Bronchial epithelial cell (primary cell): ENCODE data around the gene WDR89. TPM values are rescaled to one million over a fixed set of nuclear protein-coding genes. Genes with fewer than 3 reads are reported as not detected.

Experiments used
- DNase-seq: peaks from one replicate; pipeline ENCODE4 v3.0.0-alpha.2; 2010; ENCODE audit warnings: low read depth
- FAIRE-seq: peaks from 2 replicates; lab custom pipeline; 2011; peaks lifted over from hg19 to GRCh38; lab: Jason Lieb, UNC
- H3K27me3 ChIP-seq: 2 replicates; pipeline ENCODE4 v1.5.1; 2011; ENCODE audit warnings: low read length; ENCODE audit not compliant: control insufficient read depth, insufficient read depth
- H3K36me3 ChIP-seq: 2 replicates; pipeline ENCODE4 v1.5.1; 2011; ENCODE audit warnings: low read length; ENCODE audit not compliant: control insufficient read depth, insufficient read depth
- H3K4me3 ChIP-seq: 2 replicates; pipeline ENCODE4 v1.5.1; 2011; ENCODE audit warnings: mild to moderate bottlenecking, low read depth, low read length, control low read depth
- total RNA-seq: library from RNA; depleted of rRNA; stranded (reverse); fragments of >200 nt; gene quantifications from 2 replicates; pipeline ENCODE4 v1.2.1, GENCODE V29; 2014
- TF ChIP-seq, protein P1 (sequence below): IDR thresholded peaks from 2 replicates; pipeline ENCODE4 v1.5.1; 2011; ENCODE audit warnings: mild to moderate bottlenecking, moderate library complexity, low read length, control low read depth, inconsistent platforms; ENCODE audit not compliant: insufficient read depth, severe bottlenecking

WDR89 gene
- total RNA-seq, 1 donor from 2014 or later = 20.0 TPM

GRCh38 chr14:63672417-63673180, 30.9 kb upstream of the WDR89 start:
- H3K27me3 ChIP-seq = no peaks in the 10 kb centered on the region
- TF ChIP-seq, protein P1, sequence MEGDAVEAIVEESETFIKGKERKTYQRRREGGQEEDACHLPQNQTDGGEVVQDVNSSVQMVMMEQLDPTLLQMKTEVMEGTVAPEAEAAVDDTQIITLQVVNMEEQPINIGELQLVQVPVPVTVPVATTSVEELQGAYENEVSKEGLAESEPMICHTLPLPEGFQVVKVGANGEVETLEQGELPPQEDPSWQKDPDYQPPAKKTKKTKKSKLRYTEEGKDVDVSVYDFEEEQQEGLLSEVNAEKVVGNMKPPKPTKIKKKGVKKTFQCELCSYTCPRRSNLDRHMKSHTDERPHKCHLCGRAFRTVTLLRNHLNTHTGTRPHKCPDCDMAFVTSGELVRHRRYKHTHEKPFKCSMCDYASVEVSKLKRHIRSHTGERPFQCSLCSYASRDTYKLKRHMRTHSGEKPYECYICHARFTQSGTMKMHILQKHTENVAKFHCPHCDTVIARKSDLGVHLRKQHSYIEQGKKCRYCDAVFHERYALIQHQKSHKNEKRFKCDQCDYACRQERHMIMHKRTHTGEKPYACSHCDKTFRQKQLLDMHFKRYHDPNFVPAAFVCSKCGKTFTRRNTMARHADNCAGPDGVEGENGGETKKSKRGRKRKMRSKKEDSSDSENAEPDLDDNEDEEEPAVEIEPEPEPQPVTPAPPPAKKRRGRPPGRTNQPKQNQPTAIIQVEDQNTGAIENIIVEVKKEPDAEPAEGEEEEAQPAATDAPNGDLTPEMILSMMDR = no peak
- no peak for FAIRE-seq
- DNase-seq = peak; percentile 12
- no peaks in the 10 kb centered on the region for H3K36me3 ChIP-seq
- H3K4me3 ChIP-seq = no peak overlapping the region

DNA sequence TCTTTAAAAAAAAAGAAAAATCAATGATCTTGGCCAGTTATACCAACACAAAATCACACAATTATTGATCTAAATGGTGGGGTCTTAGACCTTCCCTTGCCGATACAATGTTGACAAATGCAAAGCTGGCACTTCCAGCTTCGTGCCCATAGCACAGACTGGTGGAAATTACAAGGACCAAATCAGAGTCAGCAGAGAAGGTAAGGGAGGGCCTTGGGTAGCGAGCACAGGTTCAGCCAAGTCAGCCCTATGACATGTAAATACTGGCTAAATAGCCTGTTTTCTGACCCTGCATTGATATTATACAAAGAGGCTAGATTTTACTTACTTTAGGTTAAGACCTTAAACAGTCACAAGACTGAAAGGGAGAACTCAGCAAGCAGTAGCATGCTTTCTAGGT, 30.3 kb upstream of the WDR89 start:
- Histone ChIP-seq H3K36me3 (no peaks in the 10 kb centered on the region), H3K4me3 (no peak overlapping the region), H3K27me3 (no peaks in the 10 kb centered on the region)
- no peak for DNase-seq
- FAIRE-seq = no peak
- TF ChIP-seq, protein P1 = no peak

DNA sequence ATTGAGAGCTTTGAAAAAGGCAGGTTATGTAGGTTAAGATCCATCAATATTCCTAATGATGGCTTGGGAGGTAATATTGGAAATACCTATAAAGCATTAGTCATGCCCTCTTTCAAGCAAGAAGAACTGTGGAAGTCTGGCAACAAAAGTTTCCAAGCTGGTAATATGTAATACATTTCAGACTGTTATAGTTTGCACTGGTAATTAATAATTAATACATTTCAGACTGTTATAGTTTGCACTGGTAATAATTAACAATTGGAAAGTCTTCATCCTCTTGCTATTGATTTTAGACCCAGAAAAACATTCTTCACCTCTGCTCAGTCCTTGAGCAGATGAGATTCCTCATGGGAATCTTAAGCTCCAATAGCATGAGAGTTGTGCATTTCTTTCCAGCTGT, 29.0 kb upstream of the WDR89 start:
- TF ChIP-seq, protein P1 = no peak
- no peak overlapping the region for H3K4me3 ChIP-seq
- no peak for DNase-seq
- no peaks in the 10 kb centered on the region for H3K27me3 ChIP-seq
- H3K36me3 ChIP-seq = no peaks in the 10 kb centered on the region
- no peak for FAIRE-seq

DNA sequence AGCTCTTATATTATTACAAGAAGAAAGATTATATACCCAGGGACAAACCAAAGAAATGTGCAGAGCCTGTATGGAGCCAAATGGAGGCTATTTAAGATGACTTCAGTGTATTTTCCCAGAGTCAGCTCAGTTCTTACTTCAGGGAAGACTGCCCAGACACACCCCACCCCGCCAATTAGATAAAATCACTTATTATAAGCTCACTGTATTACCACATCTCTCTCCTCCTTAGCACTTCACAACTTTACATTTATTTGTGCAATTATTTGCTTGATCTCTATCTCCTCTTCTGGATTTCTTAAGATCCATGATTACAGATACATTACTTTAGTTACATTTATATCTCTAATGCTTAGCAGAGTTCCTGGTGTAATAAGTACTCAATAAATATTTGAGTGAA, 24.7 kb upstream of the WDR89 start:
- Histone ChIP-seq H3K27me3 (no peaks in the 10 kb centered on the region), H3K4me3 (no peak overlapping the region), H3K36me3 (no peaks in the 10 kb centered on the region)
- FAIRE-seq (no peak), DNase-seq (no peak)
- TF ChIP-seq, protein P1 = no peak

- no peaks in the 10 kb centered on the region for H3K27me3 ChIP-seq
- peak; percentile 7 for FAIRE-seq
- no peak overlapping the region for H3K4me3 ChIP-seq
- H3K36me3 ChIP-seq = no peaks in the 10 kb centered on the region
- no peak for DNase-seq
- TF ChIP-seq, protein P1 = no peak
Measured at GRCh38 chr14:63663428-63664341, 22.0 kb upstream of the WDR89 start.
